ENCODE data around the gene PRAF2. TPM values are rescaled to one million over a fixed set of nuclear protein-coding genes. Genes with fewer than 3 reads are reported as not detected.

Gene PRAF2
- total and polyA plus RNA-seq, 4 experiments from 2014 or later: 25.4 to 60.1 (median 29.1) TPM

- Histone ChIP-seq H3K36me3 (ENCODE audit: insufficient read depth, low read length) (no peaks in the 10 kb centered on the region), H3K4me1 (ENCODE audit: insufficient read depth, low read length) (peaks cover 2% of the 10 kb centered on the region), H3K9me3 (ENCODE audit: control insufficient read depth in 1 of 2, low read length in 2 of 2) (no peaks in the 10 kb centered on the region), H3K27me3 (ENCODE audit: insufficient read depth, low read length) (no peaks in the 10 kb centered on the region), H3K4me3 (ENCODE audit: low read length in 2 of 2) (no peak overlapping the region), H3K27ac (ENCODE audit: low read depth, low read length) (no peak overlapping the region)
- no peak overlapping the region for H3K4me3 Mint-ChIP-seq
- H3K9me3 Mint-ChIP-seq: no peaks in the 10 kb centered on the region
- H3K27me3 Mint-ChIP-seq: no peaks in the 10 kb centered on the region
- POLR2A ChIA-PET (ENCODE audit: partially characterized antibody): interaction anchor here (1.1 to 1.4 kb wide), 2 partner anchors 12 to 65 kb away, joined by 3 to 4 read pairs; partner anchors contain the start of genes GRIPAP1 and WDR45
- no peak for DNase-seq
- intact Hi-C loops (cut with micrococcal nuclease): no loop called here
- peaks cover 0 to 5% of the 10 kb centered on the region in 2 donors for H3K36me3 Mint-ChIP-seq
- CTCF ChIA-PET (ENCODE audit: partially characterized antibody): no interaction called here
- H3K27ac Mint-ChIP-seq: no peak overlapping the region
- peaks cover 0 to 5% (median 0%) of the 10 kb centered on the region in 4 donors for H3K4me1 Mint-ChIP-seq
Observed at GRCh38 chrX:49067285-49068120, 6.3 kb downstream of the PRAF2 start.

- no peak overlapping the region for H3K4me3 ChIP-seq (ENCODE audit: low read length in 2 of 2)
- ChIA-PET POLR2A (ENCODE audit: partially characterized antibody) (interaction anchor here (1.1 to 1.4 kb wide), 2 partner anchors 13 to 64 kb away, joined by 3 to 4 read pairs; partner anchors contain the start of genes GRIPAP1 and WDR45), CTCF (ENCODE audit: partially characterized antibody) (no interaction called here)
- no peaks in the 10 kb centered on the region for H3K4me1 ChIP-seq (ENCODE audit: insufficient read depth, low read length)
- no peak overlapping the region for H3K4me3 Mint-ChIP-seq
- H3K9me3 ChIP-seq (ENCODE audit: control insufficient read depth in 1 of 2, low read length in 2 of 2): no peaks in the 10 kb centered on the region
- no peaks in the 10 kb centered on the region for H3K36me3 ChIP-seq (ENCODE audit: insufficient read depth, low read length)
- intact Hi-C loops (cut with micrococcal nuclease): no loop called here
- no peaks in the 10 kb centered on the region for H3K9me3 Mint-ChIP-seq
- no peaks in the 10 kb centered on the region for H3K27me3 Mint-ChIP-seq
- DNase-seq: no peak
- no peak overlapping the region for H3K27ac Mint-ChIP-seq
- H3K4me1 Mint-ChIP-seq: peaks cover 0 to under 1% (median 0%) of the 10 kb centered on the region in 4 donors
- H3K27me3 ChIP-seq (ENCODE audit: insufficient read depth, low read length): no peaks in the 10 kb centered on the region
- peaks cover 3 to 5% of the 10 kb centered on the region in 2 donors for H3K36me3 Mint-ChIP-seq
- no peak overlapping the region for H3K27ac ChIP-seq (ENCODE audit: low read depth, low read length)
Observed at GRCh38 chrX:49066690-49067089, 7.1 kb downstream of the PRAF2 start.

- Histone ChIP-seq H3K4me3 (ENCODE audit: low read length in 2 of 2) (no peak overlapping the region), H3K27me3 (ENCODE audit: insufficient read depth, low read length) (no peaks in the 10 kb centered on the region), H3K36me3 (ENCODE audit: insufficient read depth, low read length) (no peaks in the 10 kb centered on the region), H3K9me3 (ENCODE audit: control insufficient read depth in 1 of 2, low read length in 2 of 2) (no peaks in the 10 kb centered on the region), H3K4me1 (ENCODE audit: insufficient read depth, low read length) (no peaks in the 10 kb centered on the region), H3K27ac (ENCODE audit: low read depth, low read length) (no peak overlapping the region)
- DNase-seq: no peak
- H3K36me3 Mint-ChIP-seq: peaks cover under 1 to 7% of the 10 kb centered on the region in 2 donors
- no peaks in the 10 kb centered on the region for H3K4me1 Mint-ChIP-seq
- H3K27me3 Mint-ChIP-seq: no peaks in the 10 kb centered on the region
- H3K9me3 Mint-ChIP-seq: no peaks in the 10 kb centered on the region
- CTCF ChIA-PET (ENCODE audit: partially characterized antibody): no interaction called here
- POLR2A ChIA-PET (ENCODE audit: partially characterized antibody): interaction anchor here (1.1 to 1.4 kb wide), 2 partner anchors 13 to 64 kb away, joined by 3 to 4 read pairs; partner anchors contain the start of genes GRIPAP1 and WDR45
- H3K27ac Mint-ChIP-seq: no peak overlapping the region
- no peak overlapping the region for H3K4me3 Mint-ChIP-seq
- intact Hi-C loops (cut with micrococcal nuclease): no loop called here
Observed at GRCh38 chrX:49066278-49066677, 7.5 kb downstream of the PRAF2 start.

- Histone ChIP-seq H3K4me1 (ENCODE audit: insufficient read depth, low read length) (no peaks in the 10 kb centered on the region), H3K36me3 (ENCODE audit: insufficient read depth, low read length) (no peaks in the 10 kb centered on the region), H3K27me3 (ENCODE audit: insufficient read depth, low read length) (no peaks in the 10 kb centered on the region), H3K27ac (ENCODE audit: low read depth, low read length) (no peak overlapping the region), H3K9me3 (ENCODE audit: control insufficient read depth in 1 of 2, low read length in 2 of 2) (no peaks in the 10 kb centered on the region), H3K4me3 (ENCODE audit: low read length in 2 of 2) (no peak overlapping the region)
- H3K4me3 Mint-ChIP-seq: no peak overlapping the region
- no peaks in the 10 kb centered on the region for H3K9me3 Mint-ChIP-seq
- H3K4me1 Mint-ChIP-seq: no peaks in the 10 kb centered on the region
- intact Hi-C loops (cut with micrococcal nuclease): no loop called here
- H3K27ac Mint-ChIP-seq: no peak overlapping the region
- CTCF ChIA-PET (ENCODE audit: partially characterized antibody): interaction anchor here (0.6 kb wide), 1 partner anchor 120 kb away, joined by 3 read pairs; no protein-coding TSS in a partner anchor
- peaks cover 0 to 7% of the 10 kb centered on the region in 2 donors for H3K36me3 Mint-ChIP-seq
- DNase-seq: no peak
- no peaks in the 10 kb centered on the region for H3K27me3 Mint-ChIP-seq
- POLR2A ChIA-PET (ENCODE audit: partially characterized antibody): no interaction called here
Observed at GRCh38 chrX:49064735-49065134, 9.1 kb downstream of the PRAF2 start.

GRCh38 chrX:49064303-49064702 lies 9.5 kb downstream of the PRAF2 start:
- Mint-ChIP-seq H3K9me3 (no peaks in the 10 kb centered on the region), H3K4me3 (no peak overlapping the region), H3K27ac (no peak overlapping the region), H3K36me3 (peaks cover 0 to 7% of the 10 kb centered on the region in 2 donors), H3K4me1 (no peaks in the 10 kb centered on the region), H3K27me3 (no peaks in the 10 kb centered on the region)
- intact Hi-C loops (cut with micrococcal nuclease): no loop called here
- Histone ChIP-seq H3K36me3 (ENCODE audit: insufficient read depth, low read length) (no peaks in the 10 kb centered on the region), H3K27me3 (ENCODE audit: insufficient read depth, low read length) (no peaks in the 10 kb centered on the region), H3K4me1 (ENCODE audit: insufficient read depth, low read length) (no peaks in the 10 kb centered on the region), H3K9me3 (ENCODE audit: control insufficient read depth in 1 of 2, low read length in 2 of 2) (no peaks in the 10 kb centered on the region), H3K27ac (ENCODE audit: low read depth, low read length) (no peak overlapping the region), H3K4me3 (ENCODE audit: low read length in 2 of 2) (no peak overlapping the region)
- ChIA-PET POLR2A (ENCODE audit: partially characterized antibody) (no interaction called here), CTCF (ENCODE audit: partially characterized antibody) (interaction anchor here (0.6 kb wide), 1 partner anchor 120 kb away, joined by 3 read pairs; no protein-coding TSS in a partner anchor)
- DNase-seq: no peak

- Histone ChIP-seq H3K4me1 (ENCODE audit: insufficient read depth, low read length) (no peaks in the 10 kb centered on the region), H3K9me3 (ENCODE audit: control insufficient read depth in 1 of 2, low read length in 2 of 2) (no peaks in the 10 kb centered on the region), H3K27ac (ENCODE audit: low read depth, low read length) (no peak overlapping the region), H3K27me3 (ENCODE audit: insufficient read depth, low read length) (no peaks in the 10 kb centered on the region), H3K4me3 (ENCODE audit: low read length in 2 of 2) (no peak overlapping the region), H3K36me3 (ENCODE audit: insufficient read depth, low read length) (no peaks in the 10 kb centered on the region)
- H3K4me3 Mint-ChIP-seq: no peak overlapping the region
- no peak overlapping the region for H3K27ac Mint-ChIP-seq
- DNase-seq: no peak
- H3K9me3 Mint-ChIP-seq: no peaks in the 10 kb centered on the region
- ChIA-PET POLR2A (ENCODE audit: partially characterized antibody) (no interaction called here), CTCF (ENCODE audit: partially characterized antibody) (no interaction called here)
- H3K36me3 Mint-ChIP-seq: peaks cover 0 to 7% of the 10 kb centered on the region in 2 donors
- H3K4me1 Mint-ChIP-seq: no peaks in the 10 kb centered on the region
- intact Hi-C loops (cut with micrococcal nuclease): no loop called here
- no peaks in the 10 kb centered on the region for H3K27me3 Mint-ChIP-seq
Observed at GRCh38 chrX:49063715-49064114, 10.1 kb downstream of the PRAF2 start.

GRCh38 chrX:49061916-49062315 lies 11.9 kb downstream of the PRAF2 start:
- H3K9me3 Mint-ChIP-seq: no peaks in the 10 kb centered on the region
- H3K27ac Mint-ChIP-seq: no peak overlapping the region
- no peaks in the 10 kb centered on the region for H3K27me3 Mint-ChIP-seq

More at GRCh38 chrX:49061916-49062315, 11.9 kb downstream of the PRAF2 start:
- Histone ChIP-seq H3K9me3 (ENCODE audit: control insufficient read depth in 1 of 2, low read length in 2 of 2) (no peaks in the 10 kb centered on the region), H3K27me3 (ENCODE audit: insufficient read depth, low read length) (no peaks in the 10 kb centered on the region), H3K36me3 (ENCODE audit: insufficient read depth, low read length) (no peaks in the 10 kb centered on the region), H3K4me1 (ENCODE audit: insufficient read depth, low read length) (no peaks in the 10 kb centered on the region), H3K4me3 (ENCODE audit: low read length in 2 of 2) (no peak overlapping the region), H3K27ac (ENCODE audit: low read depth, low read length) (no peak overlapping the region)
- Mint-ChIP-seq H3K4me3 (no peak overlapping the region), H3K4me1 (no peaks in the 10 kb centered on the region), H3K36me3 (peaks cover 0 to 7% of the 10 kb centered on the region in 2 donors)
- intact Hi-C loops (cut with micrococcal nuclease): no loop called here
- DNase-seq: no peak
- ChIA-PET CTCF (ENCODE audit: partially characterized antibody) (no interaction called here), POLR2A (ENCODE audit: partially characterized antibody) (no interaction called here)

All from CD4-positive, alpha-beta memory T cell (primary cell).